Ovary (tissue), 10 donors: ENCODE data around the gene ANLN. TPM values are rescaled to one million over a fixed set of nuclear protein-coding genes. Genes with fewer than 3 reads are reported as not detected.
A peak's percentile ranks its signal among the peaks of the same experiment; 100 is the strongest.

Experiments used
- DNase-seq, 5 donors: peaks; one replicate each; pipeline ENCODE4 v3.0.0-alpha.2; 2019 to 2020
- H3K27ac ChIP-seq, 2 donors: fragments of 200-600 bp; one replicate each; pipeline versions ENCODE4 v1.5.1 to v1.8.0; 2019 to 2022
- H3K27me3 ChIP-seq: fragments of 200-600 bp; one replicate; pipeline ENCODE4 v1.8.0; 2022
- H3K36me3 ChIP-seq: fragments of 200-600 bp; sonication (generic); one replicate; pipeline ENCODE4 v1.5.1; 2019
- H3K4me1 ChIP-seq: one replicate; pipeline ENCODE4 v1.8.1; 2013; ENCODE audit warnings: mild to moderate bottlenecking, moderate library complexity; ENCODE audit not compliant: insufficient read depth
- H3K4me3 ChIP-seq: fragments of 200-600 bp; sonication (generic); one replicate; pipeline ENCODE4 v1.5.1; 2017
- H3K9me3 ChIP-seq, 2 donors: fragments of 200-600 bp in 1 of 2; sonication (generic) in 1 of 2; one replicate each; pipeline versions ENCODE4 v1.5.1 to v1.8.1; 2013 to 2019; ENCODE audit warnings: mild to moderate bottlenecking in 1 of 2, moderate library complexity in 1 of 2
- EP300 ChIP-seq: sonication (generic); formaldehyde crosslinking; IDR thresholded peaks from one replicate; pipeline ENCODE4 v1.6.1; 2017; ENCODE audit warnings: antibody characterized with exemption
- POLR2A ChIP-seq: fragments of 450-650 bp; IDR thresholded peaks from one replicate; pipeline ENCODE4 v1.6.1; 2017; ENCODE audit warnings: antibody characterized with exemption, mild to moderate bottlenecking, moderate library complexity
- WGBS, 3 donors: extraction: QIAGEN DNeasy Blood & Tissue Kit in 1 of 3; methylation state at CpG; one replicate each; pipeline versions ENCODE4 v1.1.5 to v1.1.7; 2013 to 2017; 5-methylcytosine and 5-hydroxymethylcytosine counted together
- intact Hi-C, 4 donors: fragments of 100-400 bp; cut with DNase I; formaldehyde crosslinking; loops; one replicate each; pipeline versions ENCODE4 v1.11.0 to v1.15.1; 2022 to 2023
- long read RNA-seq, 3 donors: library from polyadenylated mRNA in 2 of 3; unstranded in 2 of 3; transcript quantifications; one replicate each; pipeline ENCODE4 v2.0.0 and lab custom pipeline, GENCODE V29; 2021 to 2026
- polyA plus RNA-seq, 2 donors: library from polyadenylated mRNA; stranded (reverse); fragments of 200-250 nt in 1 of 2; fragments of 350-450 nt in 1 of 2; fragmentation: Illumina TruSeq in 1 of 2; extraction: RNeasy Lipid Tissue Mini Kit (QIAGEN cat#74804) in 1 of 2; gene quantifications; one replicate each; pipeline ENCODE4 v1.2.3, GENCODE V29; 2013 to 2014
- total RNA-seq, 7 donors: library from RNA; depleted of rRNA in 2 of 7; stranded (reverse); fragments of >200 nt in 2 of 7; fragmentation: NEBNext Ultra II Directional in 3 of 7; extraction: Animal tissue kit (Norgen Biotek cat#: 25700) in 3 of 7; gene quantifications; one replicate each; pipeline versions ENCODE4 v1.1.0 to v1.2.4, GENCODE V29; 2016 to 2023
- TF ChIP-seq, protein P1 (sequence below), 3 donors: fragments of 450-650 bp in 2 of 3; fragments of 200-600 bp in 1 of 3; IDR thresholded peaks; one replicate each; pipeline versions ENCODE4 v1.5.1 to v1.8.0; 2016 to 2022; ENCODE audit warnings: antibody characterized with exemption in 3 of 3, mild to moderate bottlenecking in 1 of 3
- donor health status: DM: no; HTN: no; CAD: no; lungs with moderate emphysema.
- donor health status: DM: no; HTN: no; CAD: no.
- donor health status: Bipolar disorder and iron deficiency.
- donor health status: DM: yes; HTN: yes; CAD: no.
- donor health status: DM: no; HTN: no; CAD: no.
- donor health status: DM: yes; HTN: yes; CAD: no.

Gene ANLN, protein sequence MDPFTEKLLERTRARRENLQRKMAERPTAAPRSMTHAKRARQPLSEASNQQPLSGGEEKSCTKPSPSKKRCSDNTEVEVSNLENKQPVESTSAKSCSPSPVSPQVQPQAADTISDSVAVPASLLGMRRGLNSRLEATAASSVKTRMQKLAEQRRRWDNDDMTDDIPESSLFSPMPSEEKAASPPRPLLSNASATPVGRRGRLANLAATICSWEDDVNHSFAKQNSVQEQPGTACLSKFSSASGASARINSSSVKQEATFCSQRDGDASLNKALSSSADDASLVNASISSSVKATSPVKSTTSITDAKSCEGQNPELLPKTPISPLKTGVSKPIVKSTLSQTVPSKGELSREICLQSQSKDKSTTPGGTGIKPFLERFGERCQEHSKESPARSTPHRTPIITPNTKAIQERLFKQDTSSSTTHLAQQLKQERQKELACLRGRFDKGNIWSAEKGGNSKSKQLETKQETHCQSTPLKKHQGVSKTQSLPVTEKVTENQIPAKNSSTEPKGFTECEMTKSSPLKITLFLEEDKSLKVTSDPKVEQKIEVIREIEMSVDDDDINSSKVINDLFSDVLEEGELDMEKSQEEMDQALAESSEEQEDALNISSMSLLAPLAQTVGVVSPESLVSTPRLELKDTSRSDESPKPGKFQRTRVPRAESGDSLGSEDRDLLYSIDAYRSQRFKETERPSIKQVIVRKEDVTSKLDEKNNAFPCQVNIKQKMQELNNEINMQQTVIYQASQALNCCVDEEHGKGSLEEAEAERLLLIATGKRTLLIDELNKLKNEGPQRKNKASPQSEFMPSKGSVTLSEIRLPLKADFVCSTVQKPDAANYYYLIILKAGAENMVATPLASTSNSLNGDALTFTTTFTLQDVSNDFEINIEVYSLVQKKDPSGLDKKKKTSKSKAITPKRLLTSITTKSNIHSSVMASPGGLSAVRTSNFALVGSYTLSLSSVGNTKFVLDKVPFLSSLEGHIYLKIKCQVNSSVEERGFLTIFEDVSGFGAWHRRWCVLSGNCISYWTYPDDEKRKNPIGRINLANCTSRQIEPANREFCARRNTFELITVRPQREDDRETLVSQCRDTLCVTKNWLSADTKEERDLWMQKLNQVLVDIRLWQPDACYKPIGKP
- 1 to 10 TPM in 6 of 7 donors, under 1 TPM in 1; 0.50 to 6.0 (median 2.6) TPM for total RNA-seq
- polyA plus RNA-seq, result 1 to 10 TPM; 1.2 to 2.6 TPM
- long read RNA-seq, donor 1, result 0 reads
- long read RNA-seq, donor 2, full-length matches to known transcripts, result 1 of 24 reads
- long read RNA-seq, donor 2, partial matches to known transcripts, result 23 of 24 reads
- long read RNA-seq, donor 2, other reads (novel, unspliced or antisense), result 0 of 24 reads
- long read RNA-seq, donor 3, partial matches to known transcripts, result 0 of 1 reads
- long read RNA-seq, donor 3, other reads (novel, unspliced or antisense), result 1 of 1 reads

DNA sequence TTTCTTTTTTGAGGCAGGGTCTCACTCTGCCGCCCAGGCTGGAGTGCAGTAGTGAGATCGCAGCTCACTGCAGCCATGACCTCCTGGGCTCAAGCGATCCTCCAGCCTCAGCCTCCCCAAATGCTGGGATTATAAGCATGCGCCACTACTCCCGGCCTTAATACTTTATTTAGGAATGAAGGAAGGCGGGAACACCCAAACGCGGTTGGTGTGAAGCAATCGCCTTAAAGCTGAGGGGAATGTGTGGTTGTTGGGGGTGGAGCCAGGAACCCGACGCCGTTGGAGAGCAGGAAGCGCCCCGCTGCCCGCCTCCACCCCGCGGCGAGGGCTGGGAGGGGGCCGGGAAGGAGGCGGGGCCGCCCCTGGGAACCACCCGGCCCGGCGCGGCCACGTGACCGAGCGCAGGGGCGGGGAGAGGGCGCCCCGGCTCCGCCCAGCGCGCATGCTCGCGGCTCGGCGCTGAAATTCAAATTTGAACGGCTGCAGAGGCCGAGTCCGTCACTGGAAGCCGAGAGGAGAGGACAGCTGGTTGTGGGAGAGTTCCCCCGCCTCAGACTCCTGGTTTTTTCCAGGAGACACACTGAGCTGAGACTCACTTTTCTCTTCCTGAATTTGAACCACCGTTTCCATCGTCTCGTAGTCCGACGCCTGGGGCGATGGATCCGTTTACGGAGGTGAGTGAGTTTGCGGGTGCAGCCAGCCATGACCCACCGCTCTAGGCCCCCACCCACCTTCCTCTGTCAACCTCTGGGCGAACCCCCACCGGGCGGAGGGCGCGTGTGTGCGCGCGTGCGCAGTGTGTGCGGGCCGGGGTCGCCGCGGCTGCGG is at the start of gene ANLN:
TSS of gene ANLN (plus strand) at position 492 of the 828 bp plus-strand sequence. CDS start at position 657, 165 bp downstream.
- intact Hi-C loops, result no loop called here
- TF ChIP-seq, protein P1, sequence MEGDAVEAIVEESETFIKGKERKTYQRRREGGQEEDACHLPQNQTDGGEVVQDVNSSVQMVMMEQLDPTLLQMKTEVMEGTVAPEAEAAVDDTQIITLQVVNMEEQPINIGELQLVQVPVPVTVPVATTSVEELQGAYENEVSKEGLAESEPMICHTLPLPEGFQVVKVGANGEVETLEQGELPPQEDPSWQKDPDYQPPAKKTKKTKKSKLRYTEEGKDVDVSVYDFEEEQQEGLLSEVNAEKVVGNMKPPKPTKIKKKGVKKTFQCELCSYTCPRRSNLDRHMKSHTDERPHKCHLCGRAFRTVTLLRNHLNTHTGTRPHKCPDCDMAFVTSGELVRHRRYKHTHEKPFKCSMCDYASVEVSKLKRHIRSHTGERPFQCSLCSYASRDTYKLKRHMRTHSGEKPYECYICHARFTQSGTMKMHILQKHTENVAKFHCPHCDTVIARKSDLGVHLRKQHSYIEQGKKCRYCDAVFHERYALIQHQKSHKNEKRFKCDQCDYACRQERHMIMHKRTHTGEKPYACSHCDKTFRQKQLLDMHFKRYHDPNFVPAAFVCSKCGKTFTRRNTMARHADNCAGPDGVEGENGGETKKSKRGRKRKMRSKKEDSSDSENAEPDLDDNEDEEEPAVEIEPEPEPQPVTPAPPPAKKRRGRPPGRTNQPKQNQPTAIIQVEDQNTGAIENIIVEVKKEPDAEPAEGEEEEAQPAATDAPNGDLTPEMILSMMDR (IDR thresholded peaks at IDR 0.05), result no peak
- TF ChIP-seq POLR2A (peak; percentile 19), EP300 (no peak)

DNA sequence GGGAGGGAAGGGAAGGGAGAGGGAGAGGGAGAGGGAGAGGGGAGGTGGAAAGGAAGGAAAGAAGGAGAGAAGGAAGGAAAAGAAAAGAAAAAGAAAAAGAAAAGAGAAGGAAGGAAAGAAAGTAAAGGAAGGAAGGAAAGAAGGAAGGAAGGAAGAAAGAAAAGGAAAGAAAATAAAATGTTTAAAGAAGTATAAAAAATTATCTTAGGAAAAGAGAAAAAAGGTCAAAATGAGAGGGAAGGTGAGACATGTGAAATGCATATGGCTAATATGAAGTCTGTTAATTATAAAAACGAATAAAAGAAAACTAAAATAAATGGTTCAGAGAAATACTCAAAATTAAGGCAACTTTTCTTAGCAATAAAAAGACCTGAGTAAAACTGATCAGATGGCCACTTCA is 46.1 kb upstream of the ANLN start:
- Histone ChIP-seq H3K9me3 (no peaks in the 10 kb centered on the region), H3K36me3 (no peaks in the 10 kb centered on the region), H3K4me3 (no peak overlapping the region), H3K27me3 (no peaks in the 10 kb centered on the region), H3K4me1 (peaks cover 3% of the 10 kb centered on the region), H3K27ac (no peak overlapping the region)
- intact Hi-C loops, result no loop called here
- TF ChIP-seq EP300 (no peak), POLR2A (no peak)
- TF ChIP-seq, protein P1 (IDR thresholded peaks at IDR 0.05), result no peak
- 78 to 86% (median 80%) methylated on average over 1 of the region's 1 CpG for whole genome bisulfite sequencing, 3 donors
- DNase-seq, result no peak

More for the DNA sequence above, at the start of gene ANLN:
- H3K27me3 ChIP-seq, result no peaks in the 10 kb centered on the region
- no peaks in the 10 kb centered on the region for H3K9me3 ChIP-seq
- H3K36me3 ChIP-seq, result no peaks in the 10 kb centered on the region
- H3K4me1 ChIP-seq, result peaks cover 4% of the 10 kb centered on the region
- WGBS, 3 donors, result 2 to 3% (median 2%) methylated on average over 67 to 68 of the region's 68 CpGs
- peak within 1 kb of the TSS; percentile 52 to 80 for H3K27ac ChIP-seq
- DNase-seq, result peak; percentile 94 to 96 (median 95)
- H3K4me3 ChIP-seq, result peak within 1 kb of the TSS; percentile 54

DNA sequence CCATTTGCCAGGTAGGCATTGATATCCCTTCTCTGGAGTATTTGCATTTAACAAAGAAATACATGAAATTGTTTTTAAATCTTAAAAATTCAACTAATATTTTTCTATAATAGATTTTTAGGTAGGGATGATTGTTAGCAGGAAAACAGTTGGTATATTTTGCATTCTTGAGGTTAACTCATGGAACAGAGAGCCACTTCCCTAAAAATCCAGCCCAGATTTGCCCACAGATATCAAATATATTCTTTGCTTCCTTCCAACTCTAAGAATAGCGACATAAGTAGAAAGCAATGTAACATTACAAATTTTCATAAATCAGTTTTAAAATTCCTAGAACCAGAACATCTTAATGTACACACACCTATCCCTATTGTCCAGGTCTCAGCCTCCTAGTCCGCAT is 45.0 kb upstream of the ANLN start:
- H3K9me3 ChIP-seq, result no peaks in the 10 kb centered on the region
- peaks cover 4% of the 10 kb centered on the region for H3K4me1 ChIP-seq
- intact Hi-C loops, result no loop called here
- H3K27me3 ChIP-seq, result no peaks in the 10 kb centered on the region
- DNase-seq, result no peak
- no peak overlapping the region for H3K4me3 ChIP-seq
- no peaks in the 10 kb centered on the region for H3K36me3 ChIP-seq
- H3K27ac ChIP-seq, result no peak overlapping the region
- 73 to 79% (median 77%) methylated on average over 2 of the region's 2 CpGs for WGBS, 3 donors
- TF ChIP-seq POLR2A, result no peak
- TF ChIP-seq, protein P1 (IDR thresholded peaks at IDR 0.05), result no peak
- TF ChIP-seq EP300, result no peak
